Measurements from ENCODE around the gene SULT1A1. TPM values are rescaled to one million over a fixed set of nuclear protein-coding genes. Genes with fewer than 3 reads are reported as not detected.

Gene SULT1A1
- total RNA-seq, 1 donor from 2014 or later, result 6.4 TPM

DNA sequence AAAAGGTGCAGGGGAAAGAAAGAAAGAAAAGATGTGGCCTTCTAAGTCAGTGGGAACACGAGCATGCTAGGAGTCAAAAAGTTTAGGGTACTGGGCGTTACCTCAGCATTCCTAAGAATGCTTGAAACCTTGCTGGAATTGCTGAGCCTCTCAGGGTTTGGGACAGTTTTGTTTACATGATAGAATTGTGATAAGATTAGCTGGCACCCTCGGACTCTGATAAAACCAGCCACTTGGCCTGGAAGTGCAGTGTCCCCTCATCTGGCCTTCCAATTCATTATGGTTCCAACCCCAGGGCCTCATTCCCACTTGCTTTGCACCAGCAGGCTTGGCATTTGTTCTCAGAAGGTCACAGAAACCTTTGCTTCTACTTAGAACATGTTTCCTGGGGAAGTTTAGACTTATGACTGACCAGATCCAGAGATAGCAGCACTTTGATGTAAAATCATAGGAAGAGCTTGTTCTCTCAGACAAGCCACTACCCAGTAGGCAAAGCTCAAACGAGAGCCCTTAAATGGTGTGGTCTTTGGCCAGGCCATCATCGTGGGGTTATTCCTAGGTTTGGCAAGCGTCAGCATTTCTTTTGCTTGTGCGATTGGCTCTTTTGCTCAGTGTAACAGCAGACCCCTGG is 48.2 kb downstream of the SULT1A1 start:
- intact Hi-C loops (cut with micrococcal nuclease), result no loop called here

- intact Hi-C loops (cut with micrococcal nuclease), result loop anchor here (10.0 kb wide), 1 partner anchor 376 kb away; the partner anchor contains the start of gene CD19
These were observed 51.4 kb downstream of the SULT1A1 start for GRCh38 chr16:28558456-28558855.

DNA sequence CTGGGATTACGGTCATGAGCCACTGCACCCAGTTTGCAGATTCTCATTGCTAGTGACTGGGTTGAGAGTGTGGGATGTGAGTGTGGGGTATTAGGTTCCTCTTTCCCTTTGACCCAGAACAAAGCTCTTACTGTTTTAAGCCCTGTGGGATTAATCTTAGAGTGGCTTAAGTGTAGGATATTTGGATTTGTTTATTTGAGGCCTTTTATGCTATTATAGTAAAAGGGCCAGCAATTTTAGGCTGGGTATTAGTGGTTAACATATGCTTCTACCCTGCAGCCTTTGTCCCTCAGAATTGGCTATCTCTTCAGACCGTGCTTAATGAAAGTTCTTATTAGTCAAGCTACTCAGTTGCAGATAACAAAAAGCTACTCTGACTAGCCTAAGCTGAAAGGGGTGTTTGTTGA is 52.9 kb downstream of the SULT1A1 start:
- intact Hi-C loops (cut with micrococcal nuclease), result loop anchor here (10.0 kb wide), 1 partner anchor 378 kb away; the partner anchor contains the start of gene CD19

DNA sequence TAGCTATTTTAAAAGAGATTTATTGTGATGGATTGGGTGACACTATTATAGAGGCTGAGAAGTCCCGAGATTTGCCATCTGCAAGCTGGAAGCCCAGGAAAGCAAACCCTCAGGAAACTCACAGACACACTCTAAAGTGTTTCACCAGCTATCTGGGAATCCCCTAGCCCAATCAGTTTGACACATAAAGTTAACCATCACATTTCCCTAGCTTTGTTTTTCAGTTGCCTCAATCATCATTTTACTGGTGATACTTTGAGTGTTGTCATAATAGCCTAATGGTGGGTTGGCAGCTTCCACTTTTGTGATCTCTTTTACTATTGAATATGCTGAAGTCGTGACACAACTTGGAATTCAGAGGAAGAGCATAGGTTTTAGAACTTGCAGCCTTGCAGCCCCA is 54.3 kb downstream of the SULT1A1 start:
- intact Hi-C loops (cut with micrococcal nuclease), result loop anchor here (10.0 kb wide), 1 partner anchor 379 kb away; the partner anchor contains the start of gene CD19

Other genes starting within 250 kb of the SULT1A1 start
- gene NPIPB6, start 246.5 kb downstream of the SULT1A1 start, total RNA-seq, result 1.3 and 1.4 TPM in 2 replicates
- gene EIF3CL, start 206.2 kb downstream of the SULT1A1 start, total RNA-seq, result 72.3 and 93.7 TPM in 2 replicates
- gene NPIPB7, start 137.7 kb downstream of the SULT1A1 start, total RNA-seq, result 0.20 and 0.54 TPM in 2 replicates
- gene CLN3, start 118.0 kb downstream of the SULT1A1 start, total RNA-seq, result 53.8 and 54.9 TPM in 2 replicates
- gene APOBR, start 115.4 kb downstream of the SULT1A1 start, total RNA-seq, result 12.7 and 13.0 TPM in 2 replicates
- not detected in 2 replicates for gene IL27, start 103.2 kb downstream of the SULT1A1 start, total RNA-seq
- not detected in 2 replicates for gene NUPR1, start 71.1 kb downstream of the SULT1A1 start, total RNA-seq
- gene SGF29, start 56.1 kb downstream of the SULT1A1 start, total RNA-seq, result 36.3 and 36.5 TPM in 2 replicates
- 0.37 and 0.63 TPM in 2 replicates for gene SULT1A2, start 13.0 kb downstream of the SULT1A1 start, total RNA-seq
- 1.6 and 1.9 TPM in 2 replicates for gene NPIPB8, start 28.0 kb upstream of the SULT1A1 start, total RNA-seq
- 740 and 753 TPM in 2 replicates for gene EIF3C, start 101.4 kb upstream of the SULT1A1 start, total RNA-seq
- gene NPIPB9, start 141.7 kb upstream of the SULT1A1 start, total RNA-seq, result 5.2 and 5.4 TPM in 2 replicates
- gene ATXN2L, start 213.0 kb upstream of the SULT1A1 start, total RNA-seq, result 288 and 313 TPM in 2 replicates
- 137 and 142 TPM in 2 replicates for gene TUFM, start 236.3 kb upstream of the SULT1A1 start, total RNA-seq